Colonic mucosa (tissue), 4 donors: ENCODE data around the gene SORCS3. TPM values are rescaled to one million over a fixed set of nuclear protein-coding genes. Genes with fewer than 3 reads are reported as not detected.

Experiments
- DNase-seq: peaks from one replicate; pipeline ENCODE4 v3.0.0-alpha.2; 2020
- H3K27ac ChIP-seq: fragments of 200-600 bp; one replicate; pipeline ENCODE4 v1.8.0; 2021
- H3K27me3 ChIP-seq: fragments of 200-600 bp; one replicate; pipeline ENCODE4 v1.8.0; 2021
- H3K36me3 ChIP-seq: fragments of 200-600 bp; one replicate; pipeline ENCODE4 v1.8.0; 2021
- H3K4me1 ChIP-seq: fragments of 200-600 bp; one replicate; pipeline ENCODE4 v1.8.0; 2021; ENCODE audit warnings: mild to moderate bottlenecking
- H3K4me3 ChIP-seq: fragments of 200-600 bp; one replicate; pipeline ENCODE4 v1.8.0; 2021
- H3K9ac ChIP-seq, 2 donors: one replicate each; pipeline ENCODE4 v1.7.0; 2013; ENCODE audit warnings: control low read depth in 2 of 2, low read depth in 2 of 2, low read length in 2 of 2
- H3K9me3 ChIP-seq: fragments of 200-600 bp; one replicate; pipeline ENCODE4 v1.8.0; 2021
- intact Hi-C: fragments of 100-400 bp; cut with DNase I; formaldehyde crosslinking; loops from one replicate; pipeline ENCODE4 v1.14.1; 2022
- total RNA-seq, 2 donors: library from RNA; stranded (reverse); fragmentation: NEBNext Ultra II Directional in 1 of 2; extraction: Animal tissue kit (Norgen Biotek cat#: 25700) in 1 of 2; gene quantifications; one replicate each; pipeline ENCODE4 v1.2.1, GENCODE V29; 2021
- TF ChIP-seq, protein P1 (sequence below): fragments of 200-600 bp; IDR thresholded peaks from one replicate; pipeline ENCODE4 v1.8.0; 2022; ENCODE audit warnings: antibody characterized with exemption, mild to moderate bottlenecking
- donor health status: healthy.
- donor health status: DM: no; HTN: no; CAD: no.
- donor health status: DM: no; HTN: no; CAD: no.

The SORCS3 gene
- total RNA-seq, 2 donors from 2014 or later: 0.08 TPM; not detected in 1

DNA sequence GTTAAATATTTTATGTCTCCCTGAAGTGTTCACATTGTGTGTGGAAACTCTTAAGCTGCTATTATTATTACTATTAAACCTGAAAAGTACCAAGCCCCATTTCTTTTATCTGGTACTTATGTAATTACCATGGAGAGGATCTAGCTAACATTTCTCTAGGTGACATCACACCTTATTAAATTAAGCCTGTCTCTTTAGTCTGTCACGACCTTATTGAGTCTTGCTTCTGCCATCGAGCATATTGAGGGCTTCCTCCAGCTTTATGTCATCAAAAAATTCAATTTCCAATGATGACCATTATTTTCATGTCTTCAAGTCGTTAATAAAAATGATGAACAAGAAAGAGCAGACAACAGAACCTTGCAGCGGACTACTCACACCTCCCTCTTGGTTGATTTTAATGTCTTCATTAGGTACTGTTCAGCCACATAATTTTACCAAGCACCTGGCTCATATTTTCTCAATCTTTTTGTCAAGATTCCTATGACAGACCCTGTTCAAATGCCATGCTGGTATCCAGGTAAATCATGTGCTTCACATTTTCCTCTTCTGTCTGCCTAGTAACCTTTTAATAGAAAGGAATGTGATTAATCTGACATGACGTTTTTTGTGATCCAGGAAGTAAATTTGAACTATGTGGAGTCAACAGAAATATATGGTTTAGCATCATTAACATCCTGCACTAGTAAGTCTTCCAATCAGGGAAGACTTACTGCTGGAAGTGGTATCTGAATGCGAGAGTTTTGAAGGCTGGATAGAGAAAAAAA is 556.7 kb downstream of the SORCS3 start:
- Histone ChIP-seq H3K27me3 (no peaks in the 10 kb centered on the region), H3K4me1 (no peaks in the 10 kb centered on the region), H3K9ac (no peak overlapping the region), H3K9me3 (no peaks in the 10 kb centered on the region), H3K27ac (no peak overlapping the region), H3K36me3 (no peaks in the 10 kb centered on the region), H3K4me3 (no peak overlapping the region)
- no peak for DNase-seq
- intact Hi-C loops: no loop called here
- TF ChIP-seq, protein P1, sequence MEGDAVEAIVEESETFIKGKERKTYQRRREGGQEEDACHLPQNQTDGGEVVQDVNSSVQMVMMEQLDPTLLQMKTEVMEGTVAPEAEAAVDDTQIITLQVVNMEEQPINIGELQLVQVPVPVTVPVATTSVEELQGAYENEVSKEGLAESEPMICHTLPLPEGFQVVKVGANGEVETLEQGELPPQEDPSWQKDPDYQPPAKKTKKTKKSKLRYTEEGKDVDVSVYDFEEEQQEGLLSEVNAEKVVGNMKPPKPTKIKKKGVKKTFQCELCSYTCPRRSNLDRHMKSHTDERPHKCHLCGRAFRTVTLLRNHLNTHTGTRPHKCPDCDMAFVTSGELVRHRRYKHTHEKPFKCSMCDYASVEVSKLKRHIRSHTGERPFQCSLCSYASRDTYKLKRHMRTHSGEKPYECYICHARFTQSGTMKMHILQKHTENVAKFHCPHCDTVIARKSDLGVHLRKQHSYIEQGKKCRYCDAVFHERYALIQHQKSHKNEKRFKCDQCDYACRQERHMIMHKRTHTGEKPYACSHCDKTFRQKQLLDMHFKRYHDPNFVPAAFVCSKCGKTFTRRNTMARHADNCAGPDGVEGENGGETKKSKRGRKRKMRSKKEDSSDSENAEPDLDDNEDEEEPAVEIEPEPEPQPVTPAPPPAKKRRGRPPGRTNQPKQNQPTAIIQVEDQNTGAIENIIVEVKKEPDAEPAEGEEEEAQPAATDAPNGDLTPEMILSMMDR: no peak

GRCh38 chr10:105206616-105207015 is 565.5 kb downstream of the SORCS3 start:
- TF ChIP-seq, protein P1: no peak
- Histone ChIP-seq H3K27me3 (no peaks in the 10 kb centered on the region), H3K9ac (no peak overlapping the region), H3K36me3 (no peaks in the 10 kb centered on the region), H3K4me3 (no peak overlapping the region), H3K9me3 (no peaks in the 10 kb centered on the region), H3K4me1 (no peaks in the 10 kb centered on the region), H3K27ac (no peak overlapping the region)
- intact Hi-C loops: no loop called here
- DNase-seq: no peak

- Histone ChIP-seq H3K36me3 (no peaks in the 10 kb centered on the region), H3K4me3 (no peak overlapping the region), H3K27me3 (no peaks in the 10 kb centered on the region), H3K9ac (no peak overlapping the region), H3K27ac (no peak overlapping the region), H3K9me3 (no peaks in the 10 kb centered on the region), H3K4me1 (no peaks in the 10 kb centered on the region)
- TF ChIP-seq, protein P1: no peak
- DNase-seq: no peak
- intact Hi-C loops: no loop called here
Observed at GRCh38 chr10:105207476-105207995, 566.4 kb downstream of the SORCS3 start.

GRCh38 chr10:105210546-105210945 is 569.5 kb downstream of the SORCS3 start:
- no peaks in the 10 kb centered on the region for H3K9me3 ChIP-seq
- H3K9ac ChIP-seq: no peak overlapping the region
- DNase-seq: no peak
- no peaks in the 10 kb centered on the region for H3K4me1 ChIP-seq
- intact Hi-C loops: no loop called here
- H3K36me3 ChIP-seq: no peaks in the 10 kb centered on the region
- TF ChIP-seq, protein P1: no peak
- no peak overlapping the region for H3K27ac ChIP-seq
- H3K27me3 ChIP-seq: no peaks in the 10 kb centered on the region
- H3K4me3 ChIP-seq: no peak overlapping the region

GRCh38 chr10:105237685-105238084 is 596.6 kb downstream of the SORCS3 start:
- H3K4me1 ChIP-seq: peaks cover 4% of the 10 kb centered on the region
- H3K27ac ChIP-seq: no peak overlapping the region
- TF ChIP-seq, protein P1: no peak
- H3K9ac ChIP-seq: no peak overlapping the region
- H3K36me3 ChIP-seq: no peaks in the 10 kb centered on the region
- DNase-seq: no peak
- no peak overlapping the region for H3K4me3 ChIP-seq
- no peaks in the 10 kb centered on the region for H3K9me3 ChIP-seq
- H3K27me3 ChIP-seq: no peaks in the 10 kb centered on the region
- intact Hi-C loops: no loop called here
